ENCODE results near the gene FBLN2.

FBLN2 gene

GRCh38 chr3:13532085-13532484 lies 16.8 kb upstream of the FBLN2 start:
- no peak for DNase-seq (ENCODE audit: low read depth in 2 of 2)

GRCh38 chr3:13532631-13533030 lies 16.3 kb upstream of the FBLN2 start:
- DNase-seq (ENCODE audit: low read depth in 2 of 2): no peak

- DNase-seq (ENCODE audit: low read depth in 2 of 2): no peak
Measured at GRCh38 chr3:13533885-13534301, 15.0 kb upstream of the FBLN2 start.

GRCh38 chr3:13535526-13535875 lies 13.4 kb upstream of the FBLN2 start:
- no peak for DNase-seq (ENCODE audit: low read depth in 2 of 2)

GRCh38 chr3:13535905-13536304 lies 13.0 kb upstream of the FBLN2 start:
- no peak for DNase-seq (ENCODE audit: low read depth in 2 of 2)

GRCh38 chr3:13536432-13536831 lies 12.5 kb upstream of the FBLN2 start:
- no peak for DNase-seq (ENCODE audit: low read depth in 2 of 2)

- no peak for DNase-seq (ENCODE audit: low read depth in 2 of 2)
Measured at GRCh38 chr3:13536832-13537231, 12.1 kb upstream of the FBLN2 start.

GRCh38 chr3:13537244-13537908 lies 11.5 kb upstream of the FBLN2 start:
- DNase-seq (ENCODE audit: low read depth in 2 of 2): no peak

- DNase-seq (ENCODE audit: low read depth in 2 of 2): no peak
Measured at GRCh38 chr3:13537909-13538296, 11.0 kb upstream of the FBLN2 start.

GRCh38 chr3:13538520-13539291 lies 10.2 kb upstream of the FBLN2 start:
- DNase-seq (ENCODE audit: low read depth in 2 of 2): no peak

GRCh38 chr3:13539292-13539638 lies 9.7 kb upstream of the FBLN2 start:
- no peak for DNase-seq (ENCODE audit: low read depth in 2 of 2)

GRCh38 chr3:13539671-13540070 lies 9.3 kb upstream of the FBLN2 start:
- no peak for DNase-seq (ENCODE audit: low read depth in 2 of 2)

GRCh38 chr3:13540297-13540995 lies 8.5 kb upstream of the FBLN2 start:
- DNase-seq (ENCODE audit: low read depth in 2 of 2): no peak

- no peak for DNase-seq (ENCODE audit: low read depth in 2 of 2)
Measured at GRCh38 chr3:13541691-13542090, 7.2 kb upstream of the FBLN2 start.

- DNase-seq (ENCODE audit: low read depth in 2 of 2): no peak
Measured at GRCh38 chr3:13542142-13542541, 6.8 kb upstream of the FBLN2 start.

- DNase-seq (ENCODE audit: low read depth in 2 of 2): no peak
Measured at GRCh38 chr3:13543253-13543652, 5.7 kb upstream of the FBLN2 start.

- DNase-seq (ENCODE audit: low read depth in 2 of 2): peak; percentile 53 to 59
Measured at GRCh38 chr3:13544293-13544831, 4.6 kb upstream of the FBLN2 start.

GRCh38 chr3:13544951-13545651 lies 3.8 kb upstream of the FBLN2 start:
- DNase-seq (ENCODE audit: low read depth in 2 of 2): no peak

GRCh38 chr3:13545952-13546454 lies 2.9 kb upstream of the FBLN2 start:
- DNase-seq (ENCODE audit: low read depth in 2 of 2): no peak

- DNase-seq (ENCODE audit: low read depth in 2 of 2): no peak
Measured at GRCh38 chr3:13546667-13547171, 2.2 kb upstream of the FBLN2 start.

- no peak for DNase-seq (ENCODE audit: low read depth in 2 of 2)
Measured at GRCh38 chr3:13547591-13548371, 1.1 kb upstream of the FBLN2 start.
